Neural crest cell (in vitro differentiated cells): ENCODE results near the gene RARB. TPM values are rescaled to one million over a fixed set of nuclear protein-coding genes. Genes with fewer than 3 reads are reported as not detected.

ENCODE experiments used
- DNase-seq: peaks from one replicate; pipeline ENCODE4 v3.0.0; 2021; ENCODE audit warnings: low read depth, mixed read lengths, low spot score
- H3K27ac Mint-ChIP-seq: one replicate; pipeline ENCODE4 v1.8.0; 2021; ENCODE audit warnings: mild to moderate bottlenecking, mixed read lengths; ENCODE audit not compliant: unreplicated experiment
- H3K27me3 Mint-ChIP-seq: 2 replicates; pipeline ENCODE4 v1.8.0; 2021; ENCODE audit warnings: low read depth, mild to moderate bottlenecking, mixed read lengths
- H3K36me3 Mint-ChIP-seq: 2 replicates; pipeline ENCODE4 v1.8.0; 2021; ENCODE audit warnings: low read depth, mild to moderate bottlenecking, mixed read lengths
- H3K4me1 Mint-ChIP-seq: 2 replicates; pipeline ENCODE4 v1.8.0; 2021; ENCODE audit warnings: mixed read lengths
- H3K4me3 Mint-ChIP-seq: one replicate; pipeline ENCODE4 v1.8.0; 2021; ENCODE audit warnings: mild to moderate bottlenecking, mixed read lengths
- H3K9me3 Mint-ChIP-seq: 2 replicates; pipeline ENCODE4 v1.8.0; 2021; ENCODE audit warnings: mixed read lengths
- total RNA-seq: library from RNA; stranded (reverse); gene quantifications from 2 replicates; pipeline ENCODE4 v1.2.1, GENCODE V29; 2021
- TF ChIP-seq, protein P1 (sequence below): fragments of 200-600 bp; sonication (generic); conservative IDR thresholded peaks from 2 replicates; pipeline ENCODE4 v1.5.0; 2021; ENCODE audit warnings: antibody characterized with exemption, mild to moderate bottlenecking

The RARB gene
- total RNA-seq, 1 donor from 2014 or later: 0.98 TPM

DNA sequence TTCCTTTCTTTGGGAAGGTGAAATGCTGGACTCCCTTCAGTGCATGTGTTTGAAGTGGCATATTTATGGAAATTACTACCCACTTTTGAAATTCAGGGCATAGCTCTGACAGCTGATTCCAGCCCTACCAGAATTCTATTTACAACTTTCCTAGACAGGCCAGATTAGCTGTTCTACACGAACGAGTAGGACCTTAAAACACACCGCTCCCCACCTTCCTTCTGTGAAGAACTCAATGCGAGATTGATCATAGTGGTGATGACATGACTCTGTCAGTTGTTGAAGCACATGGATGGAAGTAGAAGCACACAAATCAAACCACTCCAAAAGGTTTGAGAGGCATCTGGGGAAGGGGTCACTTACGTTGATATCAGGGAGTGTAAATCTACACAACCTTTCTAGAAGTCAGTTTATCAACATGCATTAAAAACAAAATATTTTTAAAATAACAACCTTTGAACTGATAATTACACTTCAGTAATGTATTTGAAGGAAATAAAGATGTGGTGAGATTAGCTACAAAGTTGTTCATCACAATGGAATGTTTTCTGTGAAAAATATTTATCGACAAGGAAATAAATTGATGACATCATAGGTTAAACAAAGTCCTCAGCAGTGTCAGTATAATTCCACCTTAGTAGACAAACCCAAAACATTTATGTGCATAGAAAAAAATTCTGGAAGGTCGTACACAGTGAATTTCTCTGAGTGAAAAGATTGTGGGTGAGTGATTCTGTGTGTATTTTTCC lies 29.8 kb downstream of the RARB start:
- H3K4me1 Mint-ChIP-seq: peaks cover 52% of the 10 kb centered on the region
- no peak overlapping the region for H3K27ac Mint-ChIP-seq
- peaks cover 3% of the 10 kb centered on the region for H3K9me3 Mint-ChIP-seq
- H3K36me3 Mint-ChIP-seq: no peaks in the 10 kb centered on the region
- no peak for DNase-seq
- H3K27me3 Mint-ChIP-seq: no peaks in the 10 kb centered on the region
- TF ChIP-seq, protein P1, sequence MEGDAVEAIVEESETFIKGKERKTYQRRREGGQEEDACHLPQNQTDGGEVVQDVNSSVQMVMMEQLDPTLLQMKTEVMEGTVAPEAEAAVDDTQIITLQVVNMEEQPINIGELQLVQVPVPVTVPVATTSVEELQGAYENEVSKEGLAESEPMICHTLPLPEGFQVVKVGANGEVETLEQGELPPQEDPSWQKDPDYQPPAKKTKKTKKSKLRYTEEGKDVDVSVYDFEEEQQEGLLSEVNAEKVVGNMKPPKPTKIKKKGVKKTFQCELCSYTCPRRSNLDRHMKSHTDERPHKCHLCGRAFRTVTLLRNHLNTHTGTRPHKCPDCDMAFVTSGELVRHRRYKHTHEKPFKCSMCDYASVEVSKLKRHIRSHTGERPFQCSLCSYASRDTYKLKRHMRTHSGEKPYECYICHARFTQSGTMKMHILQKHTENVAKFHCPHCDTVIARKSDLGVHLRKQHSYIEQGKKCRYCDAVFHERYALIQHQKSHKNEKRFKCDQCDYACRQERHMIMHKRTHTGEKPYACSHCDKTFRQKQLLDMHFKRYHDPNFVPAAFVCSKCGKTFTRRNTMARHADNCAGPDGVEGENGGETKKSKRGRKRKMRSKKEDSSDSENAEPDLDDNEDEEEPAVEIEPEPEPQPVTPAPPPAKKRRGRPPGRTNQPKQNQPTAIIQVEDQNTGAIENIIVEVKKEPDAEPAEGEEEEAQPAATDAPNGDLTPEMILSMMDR: no peak
- no peak overlapping the region for H3K4me3 Mint-ChIP-seq

DNA sequence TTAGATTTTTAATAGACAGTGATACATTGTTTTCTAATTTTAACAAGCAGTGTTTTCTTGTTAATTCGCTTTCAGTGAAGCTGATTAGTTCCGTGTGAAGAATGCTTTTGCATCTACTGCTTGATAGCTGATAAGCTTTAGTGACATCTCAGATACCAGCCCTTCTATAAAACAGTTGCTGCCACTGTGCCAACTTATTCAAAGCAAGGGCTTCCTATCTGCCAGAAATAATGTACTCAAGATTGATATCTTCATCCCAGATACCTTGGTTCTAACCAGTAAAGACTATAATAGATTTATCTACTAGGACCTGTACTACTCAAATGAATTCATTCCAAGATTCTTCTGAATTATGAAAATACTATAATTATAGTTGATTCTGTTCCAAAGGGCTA lies 30.4 kb downstream of the RARB start:
- TF ChIP-seq, protein P1: no peak
- no peak overlapping the region for H3K27ac Mint-ChIP-seq
- peaks cover 3% of the 10 kb centered on the region for H3K9me3 Mint-ChIP-seq
- no peaks in the 10 kb centered on the region for H3K27me3 Mint-ChIP-seq
- no peak for DNase-seq
- H3K4me1 Mint-ChIP-seq: peaks cover 51% of the 10 kb centered on the region
- no peak overlapping the region for H3K4me3 Mint-ChIP-seq
- no peaks in the 10 kb centered on the region for H3K36me3 Mint-ChIP-seq

DNA sequence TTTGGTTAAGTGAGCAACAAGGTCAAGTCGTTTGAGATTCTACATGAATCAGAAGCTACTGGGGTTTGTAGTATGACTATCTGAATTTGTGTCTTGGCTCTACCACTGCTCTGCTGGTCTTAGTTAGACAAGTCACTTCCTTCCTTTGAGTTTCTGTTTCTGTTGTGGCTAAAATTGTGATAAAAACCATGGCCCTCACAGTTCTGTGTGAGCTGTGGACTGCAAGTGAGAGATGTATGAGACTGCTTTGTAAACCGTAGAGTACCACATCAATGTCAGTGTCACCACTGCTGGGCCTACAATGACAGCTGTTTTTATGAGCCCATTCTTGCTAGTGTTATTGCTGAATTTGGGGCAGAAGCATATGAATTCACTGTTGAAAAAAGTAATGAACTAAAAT lies 32.7 kb downstream of the RARB start:
- no peak for DNase-seq
- H3K4me3 Mint-ChIP-seq: no peak overlapping the region
- H3K4me1 Mint-ChIP-seq: peaks cover 28% of the 10 kb centered on the region
- H3K27me3 Mint-ChIP-seq: no peaks in the 10 kb centered on the region
- peaks cover 3% of the 10 kb centered on the region for H3K9me3 Mint-ChIP-seq
- H3K27ac Mint-ChIP-seq: no peak overlapping the region
- no peaks in the 10 kb centered on the region for H3K36me3 Mint-ChIP-seq
- TF ChIP-seq, protein P1: no peak

DNA sequence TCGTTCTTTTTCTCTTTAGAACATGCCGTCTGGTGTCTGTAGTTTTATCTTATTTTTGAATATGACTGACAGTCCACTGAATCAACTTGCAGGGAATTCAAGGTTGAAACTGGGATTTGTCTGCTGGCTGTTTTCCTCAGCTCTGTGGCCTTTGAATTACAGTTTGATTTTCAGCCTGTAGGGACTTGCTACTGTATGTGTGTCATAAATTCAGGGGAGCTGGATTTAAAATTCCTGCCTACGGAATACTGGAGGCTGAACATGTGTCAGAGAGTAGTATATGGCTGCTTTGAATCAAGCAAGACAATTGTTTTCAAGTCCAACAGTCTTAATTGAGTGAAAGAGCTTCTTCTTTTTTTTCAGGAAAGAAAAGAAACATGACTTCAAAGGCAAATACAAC lies 33.9 kb downstream of the RARB start:
- H3K9me3 Mint-ChIP-seq: peaks cover 3% of the 10 kb centered on the region
- H3K27ac Mint-ChIP-seq: no peak overlapping the region
- DNase-seq: no peak
- no peak overlapping the region for H3K4me3 Mint-ChIP-seq
- peaks cover 21% of the 10 kb centered on the region for H3K4me1 Mint-ChIP-seq
- no peaks in the 10 kb centered on the region for H3K27me3 Mint-ChIP-seq
- TF ChIP-seq, protein P1: no peak
- no peaks in the 10 kb centered on the region for H3K36me3 Mint-ChIP-seq

DNA sequence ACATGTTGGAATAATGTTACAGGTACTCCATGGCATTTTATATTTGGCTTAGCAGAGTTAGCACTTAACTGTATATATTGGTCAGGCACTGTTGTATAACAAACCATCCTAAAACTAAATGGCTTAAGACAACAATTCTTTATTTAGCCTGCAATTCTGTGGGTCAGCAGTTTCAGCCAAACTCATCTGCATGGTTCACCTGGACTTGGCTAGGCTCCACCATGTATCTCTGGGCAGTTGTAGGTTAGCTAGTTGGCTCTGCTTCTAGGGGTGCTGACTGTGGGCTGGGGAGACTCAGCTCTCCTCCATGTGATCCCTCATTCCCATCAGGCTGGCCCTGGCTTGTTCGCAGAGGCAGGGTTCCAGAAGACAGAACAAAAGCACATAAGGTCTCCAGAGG lies 34.4 kb downstream of the RARB start:
- no peaks in the 10 kb centered on the region for H3K36me3 Mint-ChIP-seq
- peaks cover 3% of the 10 kb centered on the region for H3K9me3 Mint-ChIP-seq
- H3K4me3 Mint-ChIP-seq: no peak overlapping the region
- H3K4me1 Mint-ChIP-seq: peaks cover 16% of the 10 kb centered on the region
- no peak overlapping the region for H3K27ac Mint-ChIP-seq
- no peak for DNase-seq
- H3K27me3 Mint-ChIP-seq: no peaks in the 10 kb centered on the region
- TF ChIP-seq, protein P1: no peak
